CD8-positive, alpha-beta memory T cell (primary cell): ENCODE measurements around the gene SLC22A3. TPM values are rescaled to one million over a fixed set of nuclear protein-coding genes. Genes with fewer than 3 reads are reported as not detected.

Source experiments
- CTCF ChIA-PET: fragments of 350-600 bp; sonication (Branson Sonifier 250); formaldehyde crosslinking; loops from one replicate; lab custom pipeline; 2021; ENCODE audit warnings: antibody characterized with exemption; lab: Charles Lee
- POLR2A ChIA-PET: fragments of 350-600 bp; sonication (Branson Sonifier 250); formaldehyde crosslinking; loops from one replicate; lab custom pipeline; 2021; ENCODE audit warnings: antibody characterized with exemption; lab: Charles Lee
- DNase-seq, 5 donors: peaks; one replicate each; pipeline versions ENCODE4 v3.0.0 to v3.0.0-alpha.2; 2020 to 2022; ENCODE audit warnings: mixed read lengths in 1 of 5
- H3K27ac ChIP-seq: one replicate; pipeline ENCODE4 v1.7.0; 2013; ENCODE audit warnings: low read depth, mild to moderate bottlenecking, low read length, moderate library complexity
- H3K27me3 ChIP-seq: 2 replicates; pipeline ENCODE4 v1.7.0; 2013; ENCODE audit warnings: low read length, mild to moderate bottlenecking; ENCODE audit not compliant: insufficient read depth, poor library complexity, severe bottlenecking
- H3K36me3 ChIP-seq: 2 replicates; pipeline ENCODE4 v1.7.0; 2013; ENCODE audit warnings: mild to moderate bottlenecking, low read length, moderate library complexity; ENCODE audit not compliant: insufficient read depth
- H3K4me1 ChIP-seq: 2 replicates; pipeline ENCODE4 v1.7.0; 2013; ENCODE audit warnings: mild to moderate bottlenecking, low read length, moderate library complexity; ENCODE audit not compliant: insufficient read depth
- H3K4me3 ChIP-seq: 2 replicates; pipeline ENCODE4 v1.7.0; 2013; ENCODE audit warnings: mild to moderate bottlenecking, low read length
- H3K9me3 ChIP-seq: 2 replicates; pipeline ENCODE4 v1.7.0; 2013; ENCODE audit warnings: mild to moderate bottlenecking, low read length
- H3K27ac Mint-ChIP-seq, 8 donors: one replicate each; pipeline ENCODE4 v1.8.0; 2020 to 2021; ENCODE audit warnings: mixed read lengths in 8 of 8, mild to moderate bottlenecking in 6 of 8, inconsistent platforms in 3 of 8, moderate library complexity in 3 of 8
- H3K27me3 Mint-ChIP-seq, 2 donors: one replicate each; pipeline ENCODE4 v1.8.0; 2020 to 2021; ENCODE audit warnings: mixed read lengths in 2 of 2, mild to moderate bottlenecking in 1 of 2, moderate library complexity in 1 of 2
- H3K36me3 Mint-ChIP-seq, 3 donors: one replicate each; pipeline ENCODE4 v1.8.0; 2020 to 2021; ENCODE audit warnings: mixed read lengths in 3 of 3, inconsistent platforms in 1 of 3, mild to moderate bottlenecking in 1 of 3
- H3K4me1 Mint-ChIP-seq, 3 donors: one replicate each; pipeline ENCODE4 v1.8.0; 2020 to 2021; ENCODE audit warnings: mixed read lengths in 3 of 3, inconsistent platforms in 1 of 3, mild to moderate bottlenecking in 1 of 3
- H3K4me3 Mint-ChIP-seq, 7 donors: one replicate each; pipeline ENCODE4 v1.8.0; 2020 to 2021; ENCODE audit warnings: mixed read lengths in 7 of 7, mild to moderate bottlenecking in 6 of 7, moderate library complexity in 4 of 7, inconsistent platforms in 2 of 7
- H3K9me3 Mint-ChIP-seq, 5 donors: one replicate each; pipeline ENCODE4 v1.8.0; 2020 to 2022; ENCODE audit warnings: mixed read lengths in 5 of 5, mild to moderate bottlenecking in 3 of 5, moderate library complexity in 2 of 5, inconsistent platforms in 1 of 5
- polyA plus RNA-seq: library from polyadenylated mRNA; unstranded; fragments of 300-500 nt; fragmentation: Illumina TruSeq; gene quantifications from one replicate; pipeline ENCODE4 v1.2.3, GENCODE V29; 2021
- total RNA-seq, 2 experiments: library from RNA; stranded (reverse); gene quantifications; one replicate each; pipeline ENCODE4 v1.2.3, GENCODE V29; 2021

SLC22A3 gene
- total and polyA plus RNA-seq, 3 experiments from 2014 or later: not detected

DNA sequence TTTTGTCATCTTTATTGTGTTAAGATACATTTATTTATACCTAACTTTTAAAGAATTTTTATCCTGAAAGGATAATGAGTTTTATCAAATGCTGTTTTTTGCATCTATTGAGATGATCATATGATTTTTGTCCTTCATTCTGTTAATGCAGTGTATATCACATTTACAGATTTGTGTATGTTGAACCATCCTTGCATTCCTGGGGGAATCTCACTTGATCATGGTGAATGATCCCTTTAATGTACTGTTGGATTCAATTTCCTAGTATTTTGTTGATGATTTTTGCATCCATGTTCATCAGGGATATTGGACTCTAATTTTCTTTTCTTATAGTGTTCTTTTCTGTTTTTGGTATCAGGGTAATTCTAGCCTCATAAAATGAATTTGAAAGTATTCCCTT lies 38.5 kb upstream of the SLC22A3 start:
- Histone ChIP-seq H3K36me3 (no peaks in the 10 kb centered on the region), H3K4me3 (no peak overlapping the region), H3K9me3 (peaks cover 4% of the 10 kb centered on the region), H3K27ac (no peak overlapping the region), H3K4me1 (no peaks in the 10 kb centered on the region), H3K27me3 (no peaks in the 10 kb centered on the region)
- Mint-ChIP-seq H3K4me3 (no peak overlapping the region), H3K4me1 (no peaks in the 10 kb centered on the region), H3K9me3 (peaks cover 31 to 48% (median 39%) of the 10 kb centered on the region in 5 donors), H3K36me3 (peaks cover 0 to 11% (median 2%) of the 10 kb centered on the region in 3 donors), H3K27me3 (peaks cover 5 to 10% of the 10 kb centered on the region in 2 donors), H3K27ac (no peak overlapping the region)
- no peak for DNase-seq
- ChIA-PET POLR2A (no interaction called here), CTCF (no interaction called here)

DNA sequence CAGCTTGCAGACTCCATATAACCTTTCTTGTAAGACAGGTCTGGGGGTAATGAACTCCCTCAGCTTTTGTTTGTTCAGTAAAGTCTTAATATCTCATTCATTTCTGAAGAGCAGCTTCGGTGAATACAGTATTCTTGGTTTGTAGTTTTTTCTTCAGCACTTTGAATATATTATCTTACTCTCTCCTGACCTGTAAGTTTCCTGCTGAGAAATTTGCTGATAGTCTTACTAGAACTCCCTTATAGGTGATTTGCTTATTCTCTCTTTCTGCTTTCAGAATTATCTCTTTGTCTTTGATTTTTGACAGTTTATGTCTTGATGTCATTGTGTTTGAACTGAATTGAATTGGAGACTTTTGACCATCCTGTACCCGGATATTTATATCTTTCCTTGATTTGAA lies 35.3 kb upstream of the SLC22A3 start:
- Mint-ChIP-seq H3K4me3 (no peak overlapping the region), H3K4me1 (no peaks in the 10 kb centered on the region), H3K9me3 (peaks cover 31 to 46% (median 39%) of the 10 kb centered on the region in 5 donors), H3K27me3 (peaks cover 4 to 13% of the 10 kb centered on the region in 2 donors), H3K36me3 (peaks cover 0 to 11% (median 2%) of the 10 kb centered on the region in 3 donors), H3K27ac (no peak overlapping the region)
- ChIA-PET POLR2A (no interaction called here), CTCF (no interaction called here)
- Histone ChIP-seq H3K27ac (no peak overlapping the region), H3K36me3 (no peaks in the 10 kb centered on the region), H3K9me3 (peaks cover 4% of the 10 kb centered on the region), H3K4me1 (no peaks in the 10 kb centered on the region), H3K4me3 (no peak overlapping the region), H3K27me3 (no peaks in the 10 kb centered on the region)
- no peak for DNase-seq

DNA sequence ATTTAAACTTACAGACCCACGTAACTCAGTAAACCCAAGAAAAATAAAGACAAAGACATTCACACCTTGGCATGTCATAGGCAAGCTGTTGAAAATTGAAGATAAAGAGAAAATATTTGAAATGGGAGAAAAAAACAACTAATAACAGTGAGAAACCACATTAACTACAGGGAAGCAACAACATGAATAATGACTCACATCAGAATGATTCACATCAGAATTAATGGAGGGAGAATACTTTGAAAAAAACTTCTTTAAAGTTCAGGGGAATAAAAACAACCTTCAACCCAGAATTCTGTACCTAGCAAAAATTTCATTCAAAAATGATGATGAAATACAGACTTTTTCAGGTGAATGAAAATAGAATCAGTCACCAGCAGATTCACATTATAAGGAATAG lies 32.9 kb upstream of the SLC22A3 start:
- no peak overlapping the region for H3K4me3 ChIP-seq
- H3K36me3 Mint-ChIP-seq: peaks cover 0 to 7% (median 2%) of the 10 kb centered on the region in 3 donors
- no peaks in the 10 kb centered on the region for H3K4me1 Mint-ChIP-seq
- H3K9me3 ChIP-seq: no peaks in the 10 kb centered on the region
- H3K27ac Mint-ChIP-seq: no peak overlapping the region
- peaks cover 6 to 34% of the 10 kb centered on the region in 2 donors for H3K27me3 Mint-ChIP-seq
- no peaks in the 10 kb centered on the region for H3K4me1 ChIP-seq
- peaks cover 21 to 28% (median 25%) of the 10 kb centered on the region in 5 donors for H3K9me3 Mint-ChIP-seq
- H3K27me3 ChIP-seq: no peaks in the 10 kb centered on the region
- H3K27ac ChIP-seq: no peak overlapping the region
- H3K4me3 Mint-ChIP-seq: no peak overlapping the region
- ChIA-PET CTCF (no interaction called here), POLR2A (no interaction called here)
- no peaks in the 10 kb centered on the region for H3K36me3 ChIP-seq
- DNase-seq: no peak

DNA sequence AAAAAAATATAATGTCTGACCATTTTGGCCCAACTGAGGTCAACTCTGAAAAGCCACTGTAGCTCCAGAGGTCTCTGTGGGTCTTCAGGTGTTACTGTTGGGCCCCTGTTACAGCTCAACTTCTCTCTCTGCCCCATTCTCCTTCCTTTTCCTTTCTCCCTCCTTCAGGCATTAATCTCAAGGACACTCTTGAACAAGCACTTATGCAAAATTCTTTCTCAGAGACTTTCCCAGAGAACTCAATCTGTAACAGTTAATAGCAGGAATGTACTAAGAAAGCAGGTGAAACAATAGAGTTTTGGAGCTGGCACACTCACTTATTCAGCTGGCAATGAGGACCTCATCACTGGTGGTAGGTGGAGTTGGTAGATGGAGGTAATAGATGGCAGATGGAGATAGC lies 31.9 kb upstream of the SLC22A3 start:
- peaks cover 6 to 34% of the 10 kb centered on the region in 2 donors for H3K27me3 Mint-ChIP-seq
- no peaks in the 10 kb centered on the region for H3K27me3 ChIP-seq
- no peaks in the 10 kb centered on the region for H3K9me3 ChIP-seq
- H3K36me3 Mint-ChIP-seq: peaks cover 0 to 8% (median 2%) of the 10 kb centered on the region in 3 donors
- no peak overlapping the region for H3K27ac ChIP-seq
- H3K9me3 Mint-ChIP-seq: peaks cover 17 to 27% (median 24%) of the 10 kb centered on the region in 5 donors
- no peak overlapping the region for H3K4me3 ChIP-seq
- no peak for DNase-seq
- no peak overlapping the region for H3K4me3 Mint-ChIP-seq
- ChIA-PET CTCF (no interaction called here), POLR2A (no interaction called here)
- H3K27ac Mint-ChIP-seq: no peak overlapping the region
- H3K4me1 ChIP-seq: no peaks in the 10 kb centered on the region
- no peaks in the 10 kb centered on the region for H3K4me1 Mint-ChIP-seq
- no peaks in the 10 kb centered on the region for H3K36me3 ChIP-seq

DNA sequence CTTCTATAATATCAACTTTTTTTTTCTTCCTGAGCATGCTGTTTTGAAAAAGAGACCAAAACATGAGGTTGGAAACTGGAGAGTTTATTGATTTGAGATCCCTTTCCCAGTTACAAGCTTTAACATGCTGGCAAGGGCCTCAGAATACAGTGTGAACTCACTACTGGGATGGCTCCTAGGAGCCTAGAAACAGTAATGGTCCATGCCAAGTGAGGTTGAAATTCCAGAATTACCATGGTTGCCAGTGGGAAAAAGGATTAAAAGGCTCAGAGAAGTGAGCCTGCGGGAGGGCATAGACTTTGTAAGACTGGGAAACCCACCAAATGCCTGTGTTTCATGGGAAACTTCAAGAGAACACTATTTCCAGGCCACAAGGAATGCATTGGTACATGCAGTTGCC lies 28.9 kb upstream of the SLC22A3 start:
- Histone ChIP-seq H3K27ac (no peak overlapping the region), H3K4me3 (no peak overlapping the region), H3K27me3 (no peaks in the 10 kb centered on the region), H3K4me1 (no peaks in the 10 kb centered on the region), H3K36me3 (no peaks in the 10 kb centered on the region), H3K9me3 (no peaks in the 10 kb centered on the region)
- peaks cover 5 to 34% of the 10 kb centered on the region in 2 donors for H3K27me3 Mint-ChIP-seq
- H3K9me3 Mint-ChIP-seq: peaks cover 3 to 11% (median 8%) of the 10 kb centered on the region in 5 donors
- no peaks in the 10 kb centered on the region for H3K4me1 Mint-ChIP-seq
- no peak overlapping the region for H3K4me3 Mint-ChIP-seq
- ChIA-PET POLR2A (no interaction called here), CTCF (no interaction called here)
- DNase-seq: no peak
- no peak overlapping the region for H3K27ac Mint-ChIP-seq
- H3K36me3 Mint-ChIP-seq: peaks cover 0 to 3% (median 2%) of the 10 kb centered on the region in 3 donors

DNA sequence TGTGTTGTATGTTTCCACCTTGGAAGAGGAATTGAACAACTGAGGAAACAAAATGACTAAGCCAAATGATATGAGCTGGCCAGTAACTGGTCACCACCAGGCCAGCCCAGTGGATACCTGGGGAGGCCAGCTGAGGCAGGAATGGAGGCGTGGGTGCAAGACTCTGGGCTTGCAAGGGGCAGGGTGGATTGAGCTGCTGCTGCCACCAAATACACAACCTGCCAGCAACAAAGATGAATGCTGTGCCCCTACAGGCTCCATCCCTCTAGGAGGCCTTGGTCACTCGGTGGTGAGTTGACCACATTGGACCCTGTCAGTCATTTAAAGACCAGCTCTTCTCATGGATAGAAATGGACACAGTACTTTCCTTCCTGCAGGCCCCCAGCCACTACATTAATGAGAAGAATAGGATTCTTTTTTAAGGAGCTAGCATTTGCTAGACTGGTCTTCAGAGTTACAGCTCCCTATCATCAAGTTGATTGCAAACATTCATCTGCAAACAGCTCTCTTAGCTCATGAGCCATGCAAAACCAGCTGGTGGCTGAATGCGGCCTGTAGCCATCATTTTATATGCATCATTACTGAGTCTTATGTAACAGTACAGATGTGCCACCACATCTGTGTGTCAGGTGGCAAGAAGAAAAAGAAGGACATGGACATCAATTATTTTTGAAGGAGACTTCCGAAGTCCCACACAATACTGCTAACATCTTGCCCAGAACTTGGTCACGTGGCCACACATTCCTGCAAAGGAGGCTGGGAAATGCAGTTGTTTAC lies 26.3 kb upstream of the SLC22A3 start:
- Histone ChIP-seq H3K4me1 (no peaks in the 10 kb centered on the region), H3K4me3 (no peak overlapping the region), H3K9me3 (no peaks in the 10 kb centered on the region), H3K36me3 (no peaks in the 10 kb centered on the region), H3K27me3 (no peaks in the 10 kb centered on the region), H3K27ac (no peak overlapping the region)
- DNase-seq: no peak
- Mint-ChIP-seq H3K27me3 (peaks cover 5 to 31% of the 10 kb centered on the region in 2 donors), H3K27ac (no peak overlapping the region), H3K9me3 (peaks cover 3 to 11% (median 7%) of the 10 kb centered on the region in 5 donors), H3K4me3 (no peak overlapping the region), H3K4me1 (no peaks in the 10 kb centered on the region), H3K36me3 (peaks cover 0 to 3% (median 2%) of the 10 kb centered on the region in 3 donors)
- CTCF ChIA-PET: no interaction called here
- POLR2A ChIA-PET: no interaction called here

DNA sequence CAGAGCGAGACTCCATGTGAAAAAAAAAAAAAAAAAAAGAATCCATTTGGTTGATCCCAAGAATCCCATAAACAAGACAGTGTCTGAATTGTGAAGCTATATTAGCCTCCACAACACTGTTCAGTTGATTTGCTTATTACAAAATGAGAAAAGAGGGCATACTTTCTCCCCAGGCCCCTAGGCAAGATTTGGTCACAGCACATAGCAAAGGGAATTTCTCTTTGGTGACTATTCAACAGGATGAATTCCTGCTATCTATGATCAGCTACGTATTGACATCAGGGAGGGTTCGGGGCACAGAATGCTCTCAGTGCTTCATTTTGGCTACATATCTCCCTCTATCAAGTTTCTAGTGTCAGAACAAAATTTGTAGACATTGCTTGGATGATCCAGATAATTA lies 20.2 kb upstream of the SLC22A3 start:
- H3K27me3 ChIP-seq: no peaks in the 10 kb centered on the region
- H3K4me1 Mint-ChIP-seq: no peaks in the 10 kb centered on the region
- CTCF ChIA-PET: no interaction called here

DNA sequence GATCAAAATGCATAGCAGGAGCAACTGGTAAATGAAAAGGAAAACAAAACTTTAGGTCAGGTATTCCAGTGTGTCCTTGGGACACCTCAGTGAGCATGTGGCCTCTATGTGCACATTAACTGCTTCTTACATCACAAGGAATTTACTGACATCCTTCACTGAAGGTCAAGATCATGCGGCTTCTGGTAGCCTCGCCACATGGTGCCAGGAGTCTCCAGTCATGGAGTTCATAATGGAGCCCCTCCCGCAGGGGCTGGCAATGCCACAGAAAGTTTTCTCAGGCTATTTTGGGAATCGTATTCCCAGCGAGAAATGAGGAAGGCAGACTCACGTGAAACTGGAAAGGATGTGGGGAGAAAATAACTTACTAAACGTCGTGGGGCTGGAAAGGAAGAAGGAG lies 19.7 kb upstream of the SLC22A3 start:
- Mint-ChIP-seq H3K4me3 (no peak overlapping the region), H3K4me1 (no peaks in the 10 kb centered on the region), H3K27me3 (peaks cover 4 to 31% of the 10 kb centered on the region in 2 donors), H3K9me3 (peaks cover 0 to 5% (median 0%) of the 10 kb centered on the region in 5 donors), H3K36me3 (no peaks in the 10 kb centered on the region), H3K27ac (no peak overlapping the region)
- DNase-seq: no peak
- Histone ChIP-seq H3K9me3 (no peaks in the 10 kb centered on the region), H3K36me3 (no peaks in the 10 kb centered on the region), H3K27me3 (no peaks in the 10 kb centered on the region), H3K4me1 (no peaks in the 10 kb centered on the region), H3K27ac (no peak overlapping the region), H3K4me3 (no peak overlapping the region)
- CTCF ChIA-PET: no interaction called here
- POLR2A ChIA-PET: no interaction called here

More for the DNA sequence above, 20.2 kb upstream of the SLC22A3 start:
- Mint-ChIP-seq H3K9me3 (peaks cover 0 to 5% (median 0%) of the 10 kb centered on the region in 5 donors), H3K27me3 (peaks cover 4 to 27% of the 10 kb centered on the region in 2 donors), H3K36me3 (no peaks in the 10 kb centered on the region), H3K27ac (no peak overlapping the region), H3K4me3 (no peak overlapping the region)
- Histone ChIP-seq H3K27ac (no peak overlapping the region), H3K9me3 (no peaks in the 10 kb centered on the region), H3K4me3 (no peak overlapping the region), H3K36me3 (no peaks in the 10 kb centered on the region), H3K4me1 (no peaks in the 10 kb centered on the region)
- no peak for DNase-seq
- POLR2A ChIA-PET: no interaction called here
